IMR-90 (cell line): ENCODE measurements around the gene IMPG1.

ENCODE experiments used
- CHD1 ChIP-seq: IDR thresholded peaks from 2 replicates; pipeline ENCODE4 v1.6.1; 2012; ENCODE audit warnings: low read depth, low read length, improper control_type of control experiment
- ELK1 ChIP-seq: fragments of 150-350 bp; IDR thresholded peaks from 2 replicates; pipeline ENCODE4 v1.6.1; 2016; ENCODE audit warnings: low read depth, mild to moderate bottlenecking, low read length, moderate library complexity, borderline replicate concordance
- MAZ ChIP-seq: IDR thresholded peaks from 2 replicates; pipeline ENCODE4 v1.6.1; 2012; ENCODE audit warnings: low read depth, mild to moderate bottlenecking, low read length, improper control_type of control experiment, moderate library complexity, borderline replicate concordance
- NFE2L2 ChIP-seq: fragments of 150-350 bp; IDR thresholded peaks from 2 replicates; pipeline ENCODE4 v1.6.1; 2016; ENCODE audit warnings: low read depth, mild to moderate bottlenecking, low read length
- POLR2A ChIP-seq: IDR thresholded peaks from 2 replicates; pipeline ENCODE4 v1.6.1; 2012; ENCODE audit warnings: mild to moderate bottlenecking, low read depth, low read length
- RCOR1 ChIP-seq: IDR thresholded peaks from 2 replicates; pipeline ENCODE4 v1.6.1; 2012; ENCODE audit warnings: mild to moderate bottlenecking, low read length, improper control_type of control experiment; ENCODE audit not compliant: insufficient replicate concordance
- SMC3 ChIP-seq: fragments of 150-350 bp; IDR thresholded peaks from 2 replicates; pipeline ENCODE4 v1.6.1; 2016; ENCODE audit warnings: low read depth, mild to moderate bottlenecking, antibody characterized with exemption, low read length, moderate library complexity
- USF2 ChIP-seq: fragments of 150-350 bp; IDR thresholded peaks from 2 replicates; pipeline ENCODE4 v1.6.1; 2017; ENCODE audit warnings: mild to moderate bottlenecking, antibody characterized with exemption, low read length, low read depth
- TF ChIP-seq, protein P1 (sequence below): conservative IDR thresholded peaks from 2 replicates; pipeline ENCODE4 v1.5.1; 2012; ENCODE audit warnings: mild to moderate bottlenecking, low read depth, low read length, improper control_type of control experiment

GRCh38 chr6:75940564-75940963, 131.9 kb downstream of the IMPG1 start:
- TF ChIP-seq, protein P1, sequence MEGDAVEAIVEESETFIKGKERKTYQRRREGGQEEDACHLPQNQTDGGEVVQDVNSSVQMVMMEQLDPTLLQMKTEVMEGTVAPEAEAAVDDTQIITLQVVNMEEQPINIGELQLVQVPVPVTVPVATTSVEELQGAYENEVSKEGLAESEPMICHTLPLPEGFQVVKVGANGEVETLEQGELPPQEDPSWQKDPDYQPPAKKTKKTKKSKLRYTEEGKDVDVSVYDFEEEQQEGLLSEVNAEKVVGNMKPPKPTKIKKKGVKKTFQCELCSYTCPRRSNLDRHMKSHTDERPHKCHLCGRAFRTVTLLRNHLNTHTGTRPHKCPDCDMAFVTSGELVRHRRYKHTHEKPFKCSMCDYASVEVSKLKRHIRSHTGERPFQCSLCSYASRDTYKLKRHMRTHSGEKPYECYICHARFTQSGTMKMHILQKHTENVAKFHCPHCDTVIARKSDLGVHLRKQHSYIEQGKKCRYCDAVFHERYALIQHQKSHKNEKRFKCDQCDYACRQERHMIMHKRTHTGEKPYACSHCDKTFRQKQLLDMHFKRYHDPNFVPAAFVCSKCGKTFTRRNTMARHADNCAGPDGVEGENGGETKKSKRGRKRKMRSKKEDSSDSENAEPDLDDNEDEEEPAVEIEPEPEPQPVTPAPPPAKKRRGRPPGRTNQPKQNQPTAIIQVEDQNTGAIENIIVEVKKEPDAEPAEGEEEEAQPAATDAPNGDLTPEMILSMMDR = no peak
- TF ChIP-seq CHD1 (no peak), RCOR1 (no peak), MAZ (no peak), USF2 (no peak), SMC3 (no peak), NFE2L2 (no peak), ELK1 (no peak), POLR2A (no peak)
